ENCODE results near the gene HEBP1. TPM values are rescaled to one million over a fixed set of nuclear protein-coding genes. Genes with fewer than 3 reads are reported as not detected.

HEBP1 gene
- total RNA-seq, 1 experiment from 2014 or later: 6.2 TPM

DNA sequence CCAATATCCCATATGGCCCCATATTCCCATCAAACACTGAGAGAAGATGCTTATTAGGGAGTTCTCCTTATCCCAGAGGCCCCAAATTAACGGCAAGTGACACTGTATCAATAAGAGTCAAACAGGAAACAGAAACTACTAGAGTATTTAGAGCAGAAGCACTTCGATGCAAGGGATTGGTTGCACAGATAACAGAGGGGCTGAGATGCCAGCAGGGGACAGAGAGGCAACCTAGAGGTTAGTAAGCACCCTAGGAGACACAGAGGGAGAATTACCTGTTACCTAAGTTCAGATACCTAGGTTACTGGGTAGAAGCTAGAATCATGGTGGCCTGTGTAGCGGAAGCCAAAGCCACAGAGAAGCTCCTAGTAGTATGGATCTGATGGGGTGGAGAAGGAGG is 2.9 kb downstream of the HEBP1 start:
- H3K9me3 ChIP-seq (ENCODE audit: low read length): no peaks in the 10 kb centered on the region
- ATAC-seq (no peak), DNase-seq (no peak)
- H3K27ac ChIP-seq (ENCODE audit: low read length): no peak overlapping the region
- peaks cover 66% of the 10 kb centered on the region for H3K79me2 ChIP-seq (ENCODE audit: low read length)
- peaks cover 19% of the 10 kb centered on the region for H3K4me1 ChIP-seq (ENCODE audit: insufficient read depth, low read length)
- no peak overlapping the region for H2AFZ ChIP-seq (ENCODE audit: low read length)
- H3K9ac ChIP-seq (ENCODE audit: low read length): no peak overlapping the region
- H3F3A ChIP-seq (ENCODE audit: low read length, unreplicated experiment): no peaks in the 10 kb centered on the region
- intact Hi-C loops (cut with micrococcal nuclease): no loop called here
- H4K20me1 ChIP-seq (ENCODE audit: low read length): no peaks in the 10 kb centered on the region
- H3K9me2 ChIP-seq (replicated peaks; ENCODE audit: low read length): no peaks in the 10 kb centered on the region
- no peaks in the 10 kb centered on the region for H3K27me3 ChIP-seq (ENCODE audit: low read length)
- POLR2A ChIA-PET (ENCODE audit: unreplicated experiment): no interaction called here
- no peaks in the 10 kb centered on the region for H3K36me3 ChIP-seq (ENCODE audit: low read depth, low read length)
- no peak overlapping the region for H3K4me3 ChIP-seq (ENCODE audit: low read length)
- H3K4me2 ChIP-seq (ENCODE audit: low read length): no peak overlapping the region
- CTCF ChIA-PET: interaction anchor here (0.6 kb wide), 1 partner anchor 537 kb away, joined by 4 read pairs; no protein-coding TSS in a partner anchor
- no peak for TF ChIP-seq EZH2phosphoT487 (IDR thresholded peaks at IDR 0.05; ENCODE audit: borderline replicate concordance, low read length)
- no peak for TF ChIP-seq EZH2 (IDR thresholded peaks at IDR 0.05; ENCODE audit: low read length, unreplicated experiment)
- TF ChIP-seq, protein P1, sequence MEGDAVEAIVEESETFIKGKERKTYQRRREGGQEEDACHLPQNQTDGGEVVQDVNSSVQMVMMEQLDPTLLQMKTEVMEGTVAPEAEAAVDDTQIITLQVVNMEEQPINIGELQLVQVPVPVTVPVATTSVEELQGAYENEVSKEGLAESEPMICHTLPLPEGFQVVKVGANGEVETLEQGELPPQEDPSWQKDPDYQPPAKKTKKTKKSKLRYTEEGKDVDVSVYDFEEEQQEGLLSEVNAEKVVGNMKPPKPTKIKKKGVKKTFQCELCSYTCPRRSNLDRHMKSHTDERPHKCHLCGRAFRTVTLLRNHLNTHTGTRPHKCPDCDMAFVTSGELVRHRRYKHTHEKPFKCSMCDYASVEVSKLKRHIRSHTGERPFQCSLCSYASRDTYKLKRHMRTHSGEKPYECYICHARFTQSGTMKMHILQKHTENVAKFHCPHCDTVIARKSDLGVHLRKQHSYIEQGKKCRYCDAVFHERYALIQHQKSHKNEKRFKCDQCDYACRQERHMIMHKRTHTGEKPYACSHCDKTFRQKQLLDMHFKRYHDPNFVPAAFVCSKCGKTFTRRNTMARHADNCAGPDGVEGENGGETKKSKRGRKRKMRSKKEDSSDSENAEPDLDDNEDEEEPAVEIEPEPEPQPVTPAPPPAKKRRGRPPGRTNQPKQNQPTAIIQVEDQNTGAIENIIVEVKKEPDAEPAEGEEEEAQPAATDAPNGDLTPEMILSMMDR (conservative IDR thresholded peaks at IDR 0.05; ENCODE audit: low read depth, low read length): no peak
- no TSS peak for BruUV-seq (replicated peaks)

DNA sequence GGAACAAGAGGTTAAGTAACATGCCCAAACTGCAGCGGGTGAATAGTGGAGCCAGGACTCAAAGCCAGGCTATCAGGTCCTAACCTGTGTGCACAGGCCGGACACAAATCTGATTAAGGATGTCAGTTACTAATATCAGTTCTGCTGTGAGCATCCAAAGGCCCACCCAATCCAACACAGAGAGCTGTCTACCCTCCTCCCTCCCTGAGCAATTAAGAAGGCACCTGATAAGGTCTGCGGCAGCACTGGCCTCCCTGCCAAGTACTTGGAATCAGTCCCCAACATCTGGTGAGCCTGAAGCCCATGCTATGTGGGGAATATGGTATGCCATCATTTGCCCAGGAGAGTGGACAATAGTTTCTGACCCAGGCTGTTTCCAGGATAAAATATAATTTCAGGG is 3.9 kb downstream of the HEBP1 start:
- no peaks in the 10 kb centered on the region for H3K36me3 ChIP-seq (ENCODE audit: low read depth, low read length)
- ATAC-seq (no peak), DNase-seq (no peak)
- H3K9me3 ChIP-seq (ENCODE audit: low read length): no peaks in the 10 kb centered on the region
- H3K4me2 ChIP-seq (ENCODE audit: low read length): no peak overlapping the region
- no peak overlapping the region for H2AFZ ChIP-seq (ENCODE audit: low read length)
- no peaks in the 10 kb centered on the region for H3F3A ChIP-seq (ENCODE audit: low read length, unreplicated experiment)
- no peak overlapping the region for H3K9ac ChIP-seq (ENCODE audit: low read length)
- H3K79me2 ChIP-seq (ENCODE audit: low read length): peaks cover 59% of the 10 kb centered on the region
- no peaks in the 10 kb centered on the region for H3K9me2 ChIP-seq (replicated peaks; ENCODE audit: low read length)
- no peak overlapping the region for H3K4me3 ChIP-seq (ENCODE audit: low read length)
- ChIA-PET POLR2A (ENCODE audit: unreplicated experiment) (no interaction called here), CTCF (no interaction called here)
- H3K4me1 ChIP-seq (ENCODE audit: insufficient read depth, low read length): peaks cover 13% of the 10 kb centered on the region
- BruUV-seq (replicated peaks): no TSS peak
- TF ChIP-seq, protein P1 (conservative IDR thresholded peaks at IDR 0.05; ENCODE audit: low read depth, low read length): no peak
- TF ChIP-seq EZH2 (IDR thresholded peaks at IDR 0.05; ENCODE audit: low read length, unreplicated experiment) (no peak), EZH2phosphoT487 (IDR thresholded peaks at IDR 0.05; ENCODE audit: borderline replicate concordance, low read length) (no peak)
- H4K20me1 ChIP-seq (ENCODE audit: low read length): no peaks in the 10 kb centered on the region
- H3K27ac ChIP-seq (ENCODE audit: low read length): no peak overlapping the region
- intact Hi-C loops (cut with micrococcal nuclease): no loop called here
- H3K27me3 ChIP-seq (ENCODE audit: low read length): no peaks in the 10 kb centered on the region

DNA sequence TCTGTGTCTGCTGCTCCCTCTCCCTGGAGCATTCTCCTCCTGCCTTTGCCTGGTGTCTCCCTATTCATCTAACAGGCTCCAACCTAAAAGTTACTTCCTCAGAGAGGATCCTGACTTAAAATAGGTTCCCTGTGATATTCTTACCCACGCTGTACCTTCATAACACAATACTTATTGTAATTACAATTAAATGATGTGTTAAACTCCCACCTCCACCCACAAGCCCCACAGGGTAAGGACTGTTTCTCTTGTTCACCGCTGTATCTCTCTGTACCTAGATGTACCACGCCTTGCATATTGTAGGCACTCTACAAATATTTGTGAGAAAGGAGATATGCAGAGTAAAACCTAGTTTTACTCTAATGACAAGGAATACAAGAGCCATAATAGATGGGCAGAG is 5.0 kb downstream of the HEBP1 start:
- TF ChIP-seq EZH2phosphoT487 (IDR thresholded peaks at IDR 0.05; ENCODE audit: borderline replicate concordance, low read length) (no peak), EZH2 (IDR thresholded peaks at IDR 0.05; ENCODE audit: low read length, unreplicated experiment) (no peak)
- TF ChIP-seq, protein P1 (conservative IDR thresholded peaks at IDR 0.05; ENCODE audit: low read depth, low read length): no peak
- no peaks in the 10 kb centered on the region for H4K20me1 ChIP-seq (ENCODE audit: low read length)
- no peaks in the 10 kb centered on the region for H3K9me2 ChIP-seq (replicated peaks; ENCODE audit: low read length)
- no peak overlapping the region for H3K9ac ChIP-seq (ENCODE audit: low read length)
- peaks cover 56% of the 10 kb centered on the region for H3K79me2 ChIP-seq (ENCODE audit: low read length)
- no peak overlapping the region for H2AFZ ChIP-seq (ENCODE audit: low read length)
- H3K27me3 ChIP-seq (ENCODE audit: low read length): no peaks in the 10 kb centered on the region
- H3K27ac ChIP-seq (ENCODE audit: low read length): no peak overlapping the region
- CTCF ChIA-PET: no interaction called here
- H3K9me3 ChIP-seq (ENCODE audit: low read length): no peaks in the 10 kb centered on the region
- POLR2A ChIA-PET (ENCODE audit: unreplicated experiment): no interaction called here
- peaks cover 13% of the 10 kb centered on the region for H3K4me1 ChIP-seq (ENCODE audit: insufficient read depth, low read length)
- ATAC-seq (no peak), DNase-seq (no peak)
- no peaks in the 10 kb centered on the region for H3F3A ChIP-seq (ENCODE audit: low read length, unreplicated experiment)
- BruUV-seq (replicated peaks): no TSS peak
- H3K4me3 ChIP-seq (ENCODE audit: low read length): no peak overlapping the region
- intact Hi-C loops (cut with micrococcal nuclease): no loop called here
- H3K36me3 ChIP-seq (ENCODE audit: low read depth, low read length): no peaks in the 10 kb centered on the region
- H3K4me2 ChIP-seq (ENCODE audit: low read length): no peak overlapping the region

All from PC-3 (cell line).